Measurements from ENCODE around the gene USP17L27.
"Not testable (repeated sequence)": the region's sequence is repeated elsewhere in the genome, so short reads cannot be mapped to it uniquely, and the experiment has no call there.

- TF ChIP-seq SMAD3 (CRISPR knock-in tag; IDR thresholded peaks at IDR 0.05); CTCF (CRISPR knock-in tag; IDR thresholded peaks at IDR 0.05); ZNF629 (CRISPR knock-in tag; conservative IDR thresholded peaks at IDR 0.05); JUNB (CRISPR knock-in tag; IDR thresholded peaks at IDR 0.05; ENCODE audit: borderline replicate concordance); E2F1 (CRISPR knock-in tag; IDR thresholded peaks at IDR 0.05): not testable (repeated sequence)
These were observed at the start of gene USP17L27 for GRCh38 chr4:9343848-9344247.

Measured in HepG2 (cell line).